NB4 (cell line): ENCODE data around the gene FAM32A.

Source experiments
- DNase-seq: peaks from one replicate; pipeline ENCODE4 v3.0.0; 2010; ENCODE audit warnings: low read depth
- H3K4me3 ChIP-seq: one replicate; pipeline ENCODE4 v1.5.1; 2011; ENCODE audit warnings: mild to moderate bottlenecking, low read depth, low read length, moderate library complexity
- CTCF ChIP-seq: IDR thresholded peaks from one replicate; pipeline ENCODE4 v1.5.1; 2012; ENCODE audit warnings: low read depth, low read length
- MAX ChIP-seq: IDR thresholded peaks from 2 replicates; pipeline ENCODE4 v1.6.1; 2011; ENCODE audit warnings: low read depth, low read length
- MYC ChIP-seq: IDR thresholded peaks from 2 replicates; pipeline ENCODE4 v1.6.1; 2011; ENCODE audit warnings: low read depth, low read length
- POLR2A ChIP-seq: IDR thresholded peaks from 2 replicates; pipeline ENCODE4 v1.6.1; 2011; ENCODE audit warnings: mild to moderate bottlenecking; ENCODE audit not compliant: insufficient read length; ENCODE audit errors: extremely low read depth

Gene FAM32A

GRCh38 chr19:16208847-16209665 is 23.8 kb downstream of the FAM32A start:
- TF ChIP-seq CTCF (no peak), MYC (no peak), POLR2A (no peak), MAX (no peak)
- no peak overlapping the region for H3K4me3 ChIP-seq
- no peak for DNase-seq

- no peak for DNase-seq
- TF ChIP-seq CTCF: no peak
- TF ChIP-seq POLR2A: no peak
- no peak for TF ChIP-seq MYC
- no peak for TF ChIP-seq MAX
Measured at GRCh38 chr19:16210168-16210567, 25.0 kb downstream of the FAM32A start.

GRCh38 chr19:16213076-16213475 is 27.9 kb downstream of the FAM32A start:
- TF ChIP-seq POLR2A (no peak), MYC (no peak), MAX (no peak), CTCF (no peak)
- no peak overlapping the region for H3K4me3 ChIP-seq
- DNase-seq: no peak

More at GRCh38 chr19:16210168-16210567, 25.0 kb downstream of the FAM32A start:
- H3K4me3 ChIP-seq: no peak overlapping the region

- H3K4me3 ChIP-seq: no peak overlapping the region
- no peak for TF ChIP-seq MAX
- DNase-seq: no peak
Measured at GRCh38 chr19:16216744-16217670, 31.8 kb downstream of the FAM32A start.

GRCh38 chr19:16217716-16218451 is 32.7 kb downstream of the FAM32A start:
- TF ChIP-seq POLR2A: no peak
- TF ChIP-seq MAX: no peak
- no peak for TF ChIP-seq CTCF
- no peak for TF ChIP-seq MYC
- DNase-seq: no peak
- no peak overlapping the region for H3K4me3 ChIP-seq
